Activated T-helper 17 cell treated with anti-CD3 and anti-CD28 coated beads, Interleukin-2, amount 50 U/mL, for 72 hours (primary cell): ENCODE data around the gene RARB. TPM values are rescaled to one million over a fixed set of nuclear protein-coding genes. Genes with fewer than 3 reads are reported as not detected.

Experiments
- ATAC-seq: fragments of 150-1000 bp; cut with Tn5 transposase; replicated peaks from 2 replicates; pipeline ENCODE4 v1.10.0; 2021; ENCODE audit warnings: mild to moderate bottlenecking, moderate library complexity
- H3K27ac Mint-ChIP-seq: one replicate; pipeline ENCODE4 v1.8.0; 2022; ENCODE audit warnings: mixed read lengths
- H3K27me3 Mint-ChIP-seq: one replicate; pipeline ENCODE4 v1.8.0; 2022; ENCODE audit warnings: mixed read lengths
- H3K36me3 Mint-ChIP-seq: one replicate; pipeline ENCODE4 v1.8.0; 2022; ENCODE audit warnings: low read depth, mild to moderate bottlenecking, mixed read lengths
- H3K4me1 Mint-ChIP-seq: one replicate; pipeline ENCODE4 v1.8.0; 2022; ENCODE audit warnings: mixed read lengths
- H3K4me3 Mint-ChIP-seq: one replicate; pipeline ENCODE4 v1.8.0; 2022; ENCODE audit warnings: mild to moderate bottlenecking, mixed read lengths
- H3K9me3 Mint-ChIP-seq: one replicate; pipeline ENCODE4 v1.8.0; 2022; ENCODE audit warnings: mixed read lengths
- total RNA-seq, 2 donors: library from RNA; stranded (reverse); gene quantifications; one replicate each; pipeline ENCODE4 v1.2.3, GENCODE V29; 2022

RARB gene
- total RNA-seq, 2 donors from 2014 or later: not detected

- Mint-ChIP-seq H3K9me3 (no peaks in the 10 kb centered on the region), H3K27me3 (peaks cover 11% of the 10 kb centered on the region), H3K4me3 (no peak overlapping the region), H3K4me1 (no peaks in the 10 kb centered on the region), H3K27ac (no peak overlapping the region), H3K36me3 (no peaks in the 10 kb centered on the region)
- ATAC-seq: no peak
These were observed 148.9 kb downstream of the RARB start for GRCh38 chr3:25576831-25577454.

GRCh38 chr3:25578059-25578458, 150.0 kb downstream of the RARB start:
- no peak for ATAC-seq
- Mint-ChIP-seq H3K27ac (no peak overlapping the region), H3K27me3 (peaks cover 18% of the 10 kb centered on the region), H3K36me3 (no peaks in the 10 kb centered on the region), H3K9me3 (no peaks in the 10 kb centered on the region), H3K4me1 (no peaks in the 10 kb centered on the region), H3K4me3 (no peak overlapping the region)

- Mint-ChIP-seq H3K4me1 (no peaks in the 10 kb centered on the region), H3K36me3 (no peaks in the 10 kb centered on the region), H3K9me3 (no peaks in the 10 kb centered on the region), H3K27me3 (peaks cover 21% of the 10 kb centered on the region), H3K4me3 (no peak overlapping the region), H3K27ac (no peak overlapping the region)
- no peak for ATAC-seq
These were observed 152.5 kb downstream of the RARB start for GRCh38 chr3:25580534-25580933.

GRCh38 chr3:25581335-25581734, 153.3 kb downstream of the RARB start:
- H3K9me3 Mint-ChIP-seq: no peaks in the 10 kb centered on the region
- no peak overlapping the region for H3K27ac Mint-ChIP-seq
- peaks cover 21% of the 10 kb centered on the region for H3K27me3 Mint-ChIP-seq
- H3K4me1 Mint-ChIP-seq: no peaks in the 10 kb centered on the region
- no peaks in the 10 kb centered on the region for H3K36me3 Mint-ChIP-seq
- no peak overlapping the region for H3K4me3 Mint-ChIP-seq
- no peak for ATAC-seq

GRCh38 chr3:25581823-25582222, 153.8 kb downstream of the RARB start:
- H3K27me3 Mint-ChIP-seq: peaks cover 19% of the 10 kb centered on the region
- H3K27ac Mint-ChIP-seq: no peak overlapping the region
- H3K9me3 Mint-ChIP-seq: no peaks in the 10 kb centered on the region
- H3K4me1 Mint-ChIP-seq: no peaks in the 10 kb centered on the region
- no peak overlapping the region for H3K4me3 Mint-ChIP-seq
- ATAC-seq: no peak
- no peaks in the 10 kb centered on the region for H3K36me3 Mint-ChIP-seq

GRCh38 chr3:25582242-25582641, 154.2 kb downstream of the RARB start:
- H3K27ac Mint-ChIP-seq: no peak overlapping the region
- H3K27me3 Mint-ChIP-seq: peaks cover 18% of the 10 kb centered on the region
- H3K4me1 Mint-ChIP-seq: no peaks in the 10 kb centered on the region
- no peak for ATAC-seq
- H3K4me3 Mint-ChIP-seq: no peak overlapping the region
- H3K36me3 Mint-ChIP-seq: no peaks in the 10 kb centered on the region
- no peaks in the 10 kb centered on the region for H3K9me3 Mint-ChIP-seq

- peaks cover 13% of the 10 kb centered on the region for H3K27me3 Mint-ChIP-seq
- no peaks in the 10 kb centered on the region for H3K36me3 Mint-ChIP-seq
- no peak overlapping the region for H3K4me3 Mint-ChIP-seq
- no peak for ATAC-seq
- H3K9me3 Mint-ChIP-seq: no peaks in the 10 kb centered on the region
- H3K27ac Mint-ChIP-seq: no peak overlapping the region
- no peaks in the 10 kb centered on the region for H3K4me1 Mint-ChIP-seq
These were observed 155.3 kb downstream of the RARB start for GRCh38 chr3:25583343-25583742.

GRCh38 chr3:25584011-25584789, 156.1 kb downstream of the RARB start:
- Mint-ChIP-seq H3K4me3 (no peak overlapping the region), H3K27ac (no peak overlapping the region), H3K27me3 (peaks cover 11% of the 10 kb centered on the region), H3K9me3 (no peaks in the 10 kb centered on the region), H3K36me3 (no peaks in the 10 kb centered on the region), H3K4me1 (no peaks in the 10 kb centered on the region)
- no peak for ATAC-seq

GRCh38 chr3:25585361-25586166, 157.5 kb downstream of the RARB start:
- H3K36me3 Mint-ChIP-seq: no peaks in the 10 kb centered on the region
- H3K27me3 Mint-ChIP-seq: peaks cover 11% of the 10 kb centered on the region

GRCh38 chr3:25586167-25586505, 158.1 kb downstream of the RARB start:
- peaks cover 11% of the 10 kb centered on the region for H3K27me3 Mint-ChIP-seq
- H3K4me3 Mint-ChIP-seq: no peak overlapping the region
- no peaks in the 10 kb centered on the region for H3K36me3 Mint-ChIP-seq
- H3K4me1 Mint-ChIP-seq: no peaks in the 10 kb centered on the region
- H3K9me3 Mint-ChIP-seq: no peaks in the 10 kb centered on the region
- H3K27ac Mint-ChIP-seq: no peak overlapping the region
- no peak for ATAC-seq

More at GRCh38 chr3:25585361-25586166, 157.5 kb downstream of the RARB start:
- no peaks in the 10 kb centered on the region for H3K9me3 Mint-ChIP-seq
- no peak for ATAC-seq
- no peak overlapping the region for H3K27ac Mint-ChIP-seq
- H3K4me3 Mint-ChIP-seq: no peak overlapping the region
- H3K4me1 Mint-ChIP-seq: no peaks in the 10 kb centered on the region

GRCh38 chr3:25586553-25586952, 158.5 kb downstream of the RARB start:
- Mint-ChIP-seq H3K4me1 (no peaks in the 10 kb centered on the region), H3K27ac (no peak overlapping the region), H3K36me3 (no peaks in the 10 kb centered on the region), H3K9me3 (no peaks in the 10 kb centered on the region), H3K4me3 (no peak overlapping the region), H3K27me3 (peaks cover 11% of the 10 kb centered on the region)
- no peak for ATAC-seq

- Mint-ChIP-seq H3K4me3 (no peak overlapping the region), H3K27me3 (peaks cover 11% of the 10 kb centered on the region), H3K27ac (no peak overlapping the region), H3K9me3 (no peaks in the 10 kb centered on the region), H3K36me3 (no peaks in the 10 kb centered on the region), H3K4me1 (no peaks in the 10 kb centered on the region)
- ATAC-seq: no peak
These were observed 159.0 kb downstream of the RARB start for GRCh38 chr3:25587094-25587493.

- Mint-ChIP-seq H3K4me1 (no peaks in the 10 kb centered on the region), H3K27me3 (peaks cover 8% of the 10 kb centered on the region), H3K27ac (no peak overlapping the region), H3K36me3 (no peaks in the 10 kb centered on the region), H3K9me3 (no peaks in the 10 kb centered on the region), H3K4me3 (no peak overlapping the region)
- ATAC-seq: no peak
These were observed 159.5 kb downstream of the RARB start for GRCh38 chr3:25587526-25587925.

- Mint-ChIP-seq H3K27me3 (peaks cover 4% of the 10 kb centered on the region), H3K27ac (no peak overlapping the region), H3K4me3 (no peak overlapping the region), H3K4me1 (no peaks in the 10 kb centered on the region), H3K9me3 (no peaks in the 10 kb centered on the region), H3K36me3 (no peaks in the 10 kb centered on the region)
- ATAC-seq: no peak
These were observed 159.9 kb downstream of the RARB start for GRCh38 chr3:25587975-25588374.
